ENCODE data around the gene PHKA2. TPM values are rescaled to one million over a fixed set of nuclear protein-coding genes. Genes with fewer than 3 reads are reported as not detected.

Gene PHKA2
- total RNA-seq, 3 donors from 2014 or later (not counting 1 experiment from before 2014, with no cell fraction given): 34.2 to 45.9 (median 35.1) TPM

- 100% methylated on average over 6 of the region's 7 CpGs for WGBS (ENCODE audit: insufficient coverage)
- Mint-ChIP-seq H3K4me1 (no peaks in the 10 kb centered on the region), H3K36me3 (no peaks in the 10 kb centered on the region), H3K27ac (no peak overlapping the region), H3K9me3 (no peaks in the 10 kb centered on the region), H3K4me3 (no peak overlapping the region), H3K27me3 (ENCODE audit: low read depth in 2 of 2) (peaks cover 0 to 2% of the 10 kb centered on the region in 2 donors)
- no peaks in the 10 kb centered on the region for H3K4me1 ChIP-seq (ENCODE audit: control insufficient read depth, insufficient read depth, low read length)
- no peaks in the 10 kb centered on the region for H3K27me3 ChIP-seq (ENCODE audit: control insufficient read depth, insufficient read depth, low read length)
- no peak overlapping the region for H3K4me3 ChIP-seq (ENCODE audit: low read length)
- intact Hi-C loops (cut with micrococcal nuclease): no loop called here
- H3K27ac ChIP-seq (ENCODE audit: low read length): no peak overlapping the region
- DNase-seq: no peak
- H3K36me3 ChIP-seq (ENCODE audit: control insufficient read depth, insufficient read depth, low read length): no peaks in the 10 kb centered on the region
- H3K9me3 ChIP-seq (ENCODE audit: control insufficient read depth, insufficient read depth, low read length): no peaks in the 10 kb centered on the region
- no peak for TF ChIP-seq CTCF (IDR thresholded peaks at IDR 0.05)
- no peak for ATAC-seq
These were observed 8.9 kb upstream of the PHKA2 start for GRCh38 chrX:18992829-18993228.

GRCh38 chrX:18985186-18985435 is 1.2 kb upstream of the PHKA2 start:
- H3K4me3 Mint-ChIP-seq: peak overlapping the region; percentile 80
- H3K36me3 Mint-ChIP-seq: no peaks in the 10 kb centered on the region
- H3K9me3 Mint-ChIP-seq: no peaks in the 10 kb centered on the region
- H3K27ac Mint-ChIP-seq: peak overlapping the region; percentile 85 to 87
- no peak for TF ChIP-seq CTCF (IDR thresholded peaks at IDR 0.05)
- WGBS (ENCODE audit: insufficient coverage): 11% methylated on average over 4 of the region's 4 CpGs
- Histone ChIP-seq H3K27ac (ENCODE audit: low read length) (peak overlapping the region; percentile 97), H3K9me3 (ENCODE audit: control insufficient read depth, insufficient read depth, low read length) (no peaks in the 10 kb centered on the region), H3K4me3 (ENCODE audit: low read length) (peak overlapping the region; percentile 90), H3K4me1 (ENCODE audit: control insufficient read depth, insufficient read depth, low read length) (peaks cover 7% of the 10 kb centered on the region), H3K27me3 (ENCODE audit: control insufficient read depth, insufficient read depth, low read length) (no peaks in the 10 kb centered on the region), H3K36me3 (ENCODE audit: control insufficient read depth, insufficient read depth, low read length) (no peaks in the 10 kb centered on the region)
- intact Hi-C loops (cut with micrococcal nuclease): no loop called here
- no peaks in the 10 kb centered on the region for H3K27me3 Mint-ChIP-seq (ENCODE audit: low read depth in 2 of 2)
- H3K4me1 Mint-ChIP-seq: peaks cover 13 to 14% of the 10 kb centered on the region in 2 donors
- DNase-seq (no peak), ATAC-seq (no peak)

- H3K4me3 ChIP-seq (ENCODE audit: low read length): peak overlapping the region; percentile 90
These were observed 669 bp upstream of the PHKA2 start for GRCh38 chrX:18984381-18985185.

More at GRCh38 chrX:18984381-18985185, 669 bp upstream of the PHKA2 start:
- DNase-seq (peak; percentile 74 to 90), ATAC-seq (peak; percentile 84 to 96 (median 85))
- no peaks in the 10 kb centered on the region for H3K9me3 ChIP-seq (ENCODE audit: control insufficient read depth, insufficient read depth, low read length)
- WGBS (ENCODE audit: insufficient coverage): under 1% methylated on average over 69 of the region's 71 CpGs
- H3K4me1 ChIP-seq (ENCODE audit: control insufficient read depth, insufficient read depth, low read length): peaks cover 7% of the 10 kb centered on the region
- peak; percentile 34 for TF ChIP-seq CTCF (IDR thresholded peaks at IDR 0.05)
- H3K27ac ChIP-seq (ENCODE audit: low read length): peak overlapping the region; percentile 97
- Mint-ChIP-seq H3K4me1 (peaks cover 13 to 14% of the 10 kb centered on the region in 2 donors), H3K9me3 (no peaks in the 10 kb centered on the region), H3K36me3 (no peaks in the 10 kb centered on the region), H3K27me3 (ENCODE audit: low read depth in 2 of 2) (no peaks in the 10 kb centered on the region), H3K27ac (peak overlapping the region; percentile 85 to 87), H3K4me3 (peak overlapping the region; percentile 80)
- intact Hi-C loops (cut with micrococcal nuclease): no loop called here
- no peaks in the 10 kb centered on the region for H3K36me3 ChIP-seq (ENCODE audit: control insufficient read depth, insufficient read depth, low read length)
- no peaks in the 10 kb centered on the region for H3K27me3 ChIP-seq (ENCODE audit: control insufficient read depth, insufficient read depth, low read length)

Data from natural killer cell (primary cell).